H1 (cell line): ENCODE measurements around the gene RASL10B.

ENCODE experiments used
- EP300 ChIP-seq, 2 experiments: IDR thresholded peaks; 1 replicate in 1 of 2; 2 replicates in 1 of 2; pipeline ENCODE4 v1.6.1; 2011 to 2012; ENCODE audit warnings: low read depth in 2 of 2, low read length in 2 of 2, mild to moderate bottlenecking in 2 of 2, borderline replicate concordance in 1 of 2, inconsistent platforms in 1 of 2, moderate library complexity in 1 of 2
- SAP30 ChIP-seq: fragments of 300-600 bp; sonication (generic); IDR thresholded peaks from 2 replicates; pipeline ENCODE4 v1.7.1; 2012; ENCODE audit warnings: low read length, moderate library complexity, mild to moderate bottlenecking, inconsistent platforms; ENCODE audit not compliant: insufficient read depth, insufficient replicate concordance
- TCF12 ChIP-seq: IDR thresholded peaks from 2 replicates; pipeline ENCODE4 v1.6.1; 2011; ENCODE audit warnings: low read depth, mild to moderate bottlenecking, low read length

GRCh38 chr17:35750526-35751395 is 19.3 kb downstream of the RASL10B start:
- TF ChIP-seq SAP30 (no peak), TCF12 (no peak), EP300 (IDR thresholded peaks at IDR 0.05; ENCODE audit: borderline replicate concordance in 1 of 2, low read depth in 2 of 2, low read length in 2 of 2) (no peak)
